H1 (cell line): ENCODE results near the gene LAMA3.

Experiments
- CTCF ChIP-seq, 3 experiments: IDR thresholded peaks; 1 replicate in 2 of 3; 2 replicates in 1 of 3; pipeline versions ENCODE4 v1.5.1 to v1.6.1; 2011; ENCODE audit warnings: low read length in 3 of 3, mild to moderate bottlenecking in 3 of 3, inconsistent platforms in 2 of 3, low read depth in 1 of 3, moderate library complexity in 1 of 3; ENCODE audit not compliant: insufficient read depth in 1 of 3; ENCODE audit errors: control extremely low read depth in 1 of 3
- GABPA ChIP-seq: IDR thresholded peaks from 2 replicates; pipeline ENCODE4 v1.6.1; 2011; ENCODE audit warnings: mild to moderate bottlenecking, low read length, moderate library complexity, borderline replicate concordance; ENCODE audit not compliant: insufficient read depth
- HDAC2 ChIP-seq, 2 experiments: fragments of 300-600 bp in 1 of 2; sonication (generic) in 1 of 2; IDR thresholded peaks; 2 replicates each; pipeline ENCODE4 v1.6.1; 2011 to 2012; ENCODE audit warnings: low read depth in 2 of 2, low read length in 2 of 2, mild to moderate bottlenecking in 2 of 2, moderate library complexity in 2 of 2, borderline replicate concordance in 1 of 2, inconsistent platforms in 1 of 2
- RXRA ChIP-seq: IDR thresholded peaks from 2 replicates; pipeline ENCODE4 v1.6.1; 2011; ENCODE audit warnings: low read depth, mild to moderate bottlenecking, low read length, moderate library complexity; ENCODE audit not compliant: insufficient read depth
- SAP30 ChIP-seq: fragments of 300-600 bp; sonication (generic); IDR thresholded peaks from 2 replicates; pipeline ENCODE4 v1.7.1; 2012; ENCODE audit warnings: low read length, moderate library complexity, mild to moderate bottlenecking, inconsistent platforms; ENCODE audit not compliant: insufficient read depth, insufficient replicate concordance
- TF ChIP-seq, protein P1 (sequence below): IDR thresholded peaks from 2 replicates; pipeline ENCODE4 v1.6.1; 2011; ENCODE audit warnings: low read depth, mild to moderate bottlenecking, low read length; ENCODE audit not compliant: insufficient read depth
- TF ChIP-seq, protein P2 (sequence below): IDR thresholded peaks from 2 replicates; pipeline ENCODE4 v1.6.1; 2012; ENCODE audit warnings: inconsistent platforms

GRCh38 chr18:23929362-23929930 lies 240.2 kb downstream of the LAMA3 start:
- TF ChIP-seq CTCF (IDR thresholded peaks at IDR 0.05; ENCODE audit: control extremely low read depth in 1 of 3, insufficient read depth in 1 of 3, low read depth in 1 of 3, low read length in 3 of 3) (no peak), SAP30 (no peak), GABPA (no peak), HDAC2 (IDR thresholded peaks at IDR 0.05; ENCODE audit: borderline replicate concordance in 1 of 2, low read depth in 2 of 2, low read length in 2 of 2) (no peak), RXRA (no peak)
- TF ChIP-seq, protein P1, sequence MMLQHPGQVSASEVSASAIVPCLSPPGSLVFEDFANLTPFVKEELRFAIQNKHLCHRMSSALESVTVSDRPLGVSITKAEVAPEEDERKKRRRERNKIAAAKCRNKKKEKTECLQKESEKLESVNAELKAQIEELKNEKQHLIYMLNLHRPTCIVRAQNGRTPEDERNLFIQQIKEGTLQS, result no peak
- TF ChIP-seq, protein P2, sequence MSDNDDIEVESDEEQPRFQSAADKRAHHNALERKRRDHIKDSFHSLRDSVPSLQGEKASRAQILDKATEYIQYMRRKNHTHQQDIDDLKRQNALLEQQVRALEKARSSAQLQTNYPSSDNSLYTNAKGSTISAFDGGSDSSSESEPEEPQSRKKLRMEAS, result no peak
